NCI-H2196 (cell line): ENCODE results near the gene ADRA2B.
"Not testable (repeated sequence)": the region's sequence is repeated elsewhere in the genome, so short reads cannot be mapped to it uniquely, and the experiment has no call there.

Experiments used
- DNase-seq: peaks from one replicate; lab custom pipeline; 2025; ENCODE audit not compliant: unreplicated experiment; lab: John Stamatoyannopoulos, UW

ADRA2B gene

DNA sequence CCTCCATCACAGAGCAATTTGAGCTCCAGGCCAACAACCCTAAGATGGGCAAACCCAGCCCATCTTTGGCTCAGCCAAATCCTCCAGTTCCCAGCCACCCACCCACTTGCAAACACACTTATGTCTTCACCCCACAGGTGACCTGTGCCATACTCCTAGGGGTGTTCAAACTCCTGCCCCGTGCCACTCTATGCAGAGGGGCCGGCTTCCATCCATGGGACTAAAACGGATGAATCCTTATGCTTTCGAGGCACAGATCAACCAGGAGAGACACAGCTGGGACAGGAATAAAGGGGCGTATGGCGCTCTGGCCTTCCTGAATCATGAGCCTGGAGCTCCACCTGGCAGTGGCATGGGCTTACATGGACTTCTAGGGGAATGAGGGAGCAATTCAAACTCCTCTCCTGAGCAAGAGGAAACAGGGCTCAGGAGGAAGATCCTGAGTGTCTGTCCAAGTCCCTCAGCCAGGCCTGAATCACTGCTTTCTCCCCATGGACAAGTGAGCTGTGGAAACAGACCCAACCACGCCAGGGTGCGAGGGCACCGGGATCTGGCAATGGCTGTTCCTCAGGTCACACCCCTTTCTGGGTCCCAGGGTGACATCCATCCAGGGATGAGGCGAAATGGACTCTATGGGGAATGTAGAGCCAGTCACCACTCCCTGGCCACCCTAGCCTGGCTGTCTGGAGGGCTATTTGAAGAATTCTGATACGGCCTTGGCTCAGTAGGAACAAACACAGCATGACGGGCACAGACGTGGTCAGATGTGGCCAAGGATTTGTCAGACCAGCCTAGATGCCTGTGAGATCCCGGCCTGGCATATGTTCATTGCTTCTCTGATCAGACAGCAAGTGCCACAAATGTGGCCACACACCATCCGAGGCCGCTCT lies 45.0 kb downstream of the ADRA2B start:
- not testable (repeated sequence) for DNase-seq

- DNase-seq: not testable (repeated sequence)
Observed at GRCh38 chr2:96070351-96070750, 46.0 kb downstream of the ADRA2B start.

GRCh38 chr2:96069878-96070277 lies 46.5 kb downstream of the ADRA2B start:
- not testable (repeated sequence) for DNase-seq

DNA sequence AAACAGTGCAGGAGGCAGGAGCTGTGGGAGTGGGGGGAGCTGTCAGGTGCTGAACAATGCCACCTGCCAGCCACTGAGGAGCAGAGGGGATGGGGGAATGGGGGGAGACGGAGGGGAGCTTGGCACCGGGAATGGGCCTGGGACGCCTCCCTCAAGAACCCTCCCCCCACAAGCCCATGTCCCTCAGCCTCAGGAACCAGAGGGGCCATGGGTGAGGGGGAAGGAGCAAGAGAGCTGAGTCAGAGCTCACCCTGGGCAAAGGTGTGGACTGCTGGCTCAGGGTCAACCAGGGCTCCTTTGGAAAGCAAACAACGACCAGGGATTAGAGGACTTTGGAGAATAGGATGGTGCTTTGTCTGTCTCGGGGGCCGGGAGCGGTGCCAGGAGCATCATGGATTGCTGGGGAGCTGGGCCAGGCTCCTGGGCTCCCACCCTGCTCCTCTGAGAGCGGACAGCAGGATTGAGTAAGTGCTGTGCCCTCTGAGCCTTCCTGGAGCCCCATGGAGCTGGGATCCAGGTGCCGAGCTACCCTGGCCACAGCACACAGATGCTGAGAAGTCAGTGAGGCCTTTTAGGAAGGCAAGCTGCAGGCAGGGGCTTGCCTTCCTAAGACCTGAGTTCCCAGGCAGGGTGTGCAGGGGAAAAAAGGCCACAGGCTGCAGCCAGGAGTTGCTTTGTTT lies 48.3 kb downstream of the ADRA2B start:
- not testable (repeated sequence) for DNase-seq

- not testable (repeated sequence) for DNase-seq
Observed at GRCh38 chr2:96067098-96067660, 49.2 kb downstream of the ADRA2B start.

DNA sequence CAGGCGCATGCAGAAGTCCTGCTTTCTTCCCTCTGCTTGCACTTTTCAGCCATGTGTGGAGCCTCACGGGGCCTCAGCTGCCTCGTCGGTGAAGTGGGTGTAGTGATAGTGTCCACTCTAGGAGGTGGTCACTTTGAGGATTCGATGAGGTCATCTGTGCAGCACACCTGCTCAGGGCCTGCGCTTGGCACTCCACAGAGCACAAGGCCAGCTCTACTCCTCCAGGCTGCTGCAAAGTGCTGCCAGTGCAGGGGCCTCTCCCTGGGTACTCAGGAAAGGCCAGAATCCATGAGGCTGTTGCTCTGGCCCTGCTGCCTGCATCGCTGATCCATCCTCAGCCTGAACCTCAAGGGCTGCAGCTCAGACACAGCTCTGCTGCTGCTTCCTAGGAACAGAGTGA lies 49.9 kb downstream of the ADRA2B start:
- not testable (repeated sequence) for DNase-seq

DNA sequence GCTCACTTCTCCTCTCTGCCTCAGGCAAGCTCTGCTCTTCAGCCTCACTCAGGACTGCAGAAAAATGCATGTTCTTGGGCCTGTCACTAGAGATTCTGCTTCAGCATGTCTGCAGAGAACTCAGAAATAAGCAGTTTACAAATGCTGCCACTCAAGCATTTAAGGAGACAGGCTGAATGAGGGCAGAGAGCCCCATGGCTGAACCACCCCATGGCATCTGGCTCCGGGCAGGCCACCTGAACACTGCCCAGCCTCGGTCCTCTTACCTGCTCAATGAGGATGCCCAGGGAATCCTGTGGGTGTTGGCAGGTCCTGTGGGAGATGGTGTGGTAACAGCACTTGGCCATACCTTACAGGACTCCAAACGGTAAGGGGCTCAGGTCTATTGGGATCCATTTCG lies 50.4 kb downstream of the ADRA2B start:
- DNase-seq: not testable (repeated sequence)

DNA sequence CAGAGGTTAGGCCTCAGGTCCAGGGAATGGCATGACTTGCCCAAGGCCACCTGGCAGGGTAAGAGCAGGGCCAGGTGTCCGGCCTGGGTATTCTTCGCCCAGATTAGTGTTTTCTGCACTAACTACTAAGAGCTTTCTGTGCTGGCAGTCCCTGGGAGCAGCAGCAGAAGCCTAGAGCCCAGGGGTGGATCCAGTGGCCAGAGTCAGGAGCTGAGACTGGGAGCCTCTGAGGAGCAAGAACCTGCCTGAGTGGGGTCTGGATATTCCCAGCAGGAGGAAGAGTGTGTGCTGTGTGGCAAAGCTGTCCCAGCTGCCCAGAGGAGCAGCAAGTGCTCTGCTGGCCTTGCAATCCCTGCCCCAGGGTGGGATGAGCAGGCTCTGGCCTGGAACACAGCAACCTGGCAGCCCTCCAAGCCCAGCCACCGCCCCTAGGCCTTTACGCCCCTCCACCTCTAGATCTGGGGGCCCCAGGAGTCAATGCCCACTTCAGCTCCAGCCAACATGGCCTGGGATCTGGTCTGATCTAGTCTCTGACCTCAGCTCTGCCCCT lies 50.9 kb downstream of the ADRA2B start:
- no peak for DNase-seq

DNA sequence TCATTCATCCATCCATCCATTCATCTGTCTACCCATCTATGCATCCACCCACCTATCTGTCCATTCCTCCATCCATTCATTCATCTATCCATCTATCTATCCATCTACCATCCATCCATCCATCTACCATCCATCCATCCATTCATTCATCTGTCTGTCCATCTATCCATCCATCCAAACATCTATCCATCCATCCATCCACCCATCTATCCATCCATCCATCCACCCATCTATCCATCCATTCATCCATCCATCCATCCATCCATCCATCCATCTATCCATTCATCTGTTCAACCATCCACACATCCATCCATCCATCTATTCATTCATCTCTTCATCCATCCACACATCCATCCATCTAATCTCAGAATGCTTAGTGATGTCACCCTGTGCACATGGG lies 51.6 kb downstream of the ADRA2B start:
- DNase-seq: not testable (repeated sequence)

DNA sequence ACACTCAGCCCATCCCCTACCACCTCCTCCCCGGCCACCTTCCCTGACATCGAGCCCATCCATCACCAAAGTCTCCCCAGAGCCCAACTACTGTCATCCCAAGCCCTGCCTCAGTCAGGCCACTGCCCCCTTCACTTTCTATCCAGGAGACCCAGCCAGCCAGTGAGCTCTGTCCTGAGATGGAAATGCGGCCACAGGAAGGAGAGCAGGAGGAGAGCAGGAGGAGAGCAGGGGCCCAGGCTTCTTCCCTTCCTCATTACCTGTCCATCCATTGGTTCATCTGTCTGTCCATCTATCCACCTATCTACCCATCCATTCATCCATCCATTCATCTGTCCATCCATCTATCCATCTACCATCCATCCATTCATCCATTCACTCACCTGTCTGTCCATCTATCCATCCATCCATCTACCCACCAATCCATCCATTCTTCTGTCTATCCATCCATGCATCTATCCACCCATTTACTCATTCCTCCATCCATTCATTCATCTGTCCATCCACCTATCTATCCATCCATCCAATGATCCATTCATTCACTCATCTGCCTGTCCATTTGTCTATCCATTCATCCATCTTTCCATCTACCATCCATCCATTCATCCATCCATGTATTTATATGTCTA lies 52.2 kb downstream of the ADRA2B start:
- not testable (repeated sequence) for DNase-seq

DNA sequence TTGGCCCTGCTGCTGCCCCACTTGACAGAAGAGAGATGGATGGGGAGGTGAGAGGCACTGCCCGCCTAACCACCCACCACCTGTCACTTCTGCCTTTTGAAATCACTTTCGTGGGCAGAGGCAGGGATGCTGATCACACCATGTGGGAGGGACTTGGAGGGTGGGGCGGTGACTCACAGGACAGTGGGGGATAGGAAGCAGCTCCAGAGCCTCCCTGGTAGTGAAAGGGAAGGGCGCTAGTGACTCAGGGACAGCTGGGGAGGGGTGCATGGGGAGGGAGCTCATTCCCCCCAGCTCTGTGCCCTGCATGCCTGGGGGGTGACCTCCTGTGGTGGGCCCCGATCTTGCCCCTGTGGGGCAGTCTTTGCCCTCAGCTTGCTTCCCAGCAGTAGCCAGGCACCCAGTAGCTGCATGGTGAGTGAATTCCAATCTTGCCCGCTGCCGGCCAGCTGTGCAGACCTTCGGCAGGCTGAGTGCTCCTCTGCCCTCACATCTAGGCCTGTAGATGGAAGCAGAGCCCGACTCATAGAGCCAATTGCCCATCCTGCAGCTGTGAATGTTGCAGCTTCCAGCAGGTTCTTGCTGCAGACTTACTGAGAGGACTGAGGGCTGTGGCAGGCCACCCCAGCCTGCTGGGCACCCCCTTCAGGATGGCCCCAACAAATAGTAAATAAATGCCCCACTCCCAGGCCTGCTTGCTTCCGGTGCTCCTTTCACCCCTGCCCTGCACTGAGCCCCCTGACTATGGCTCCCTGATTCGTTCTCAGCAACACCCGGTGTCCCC lies 53.1 kb downstream of the ADRA2B start:
- not testable (repeated sequence) for DNase-seq
